Activated naive CD8-positive, alpha-beta T cell treated with anti-CD3 and anti-CD28 coated beads for 36 hours (primary cell): Measurements from ENCODE around the gene MOB2. TPM values are rescaled to one million over a fixed set of nuclear protein-coding genes. Genes with fewer than 3 reads are reported as not detected.
A peak's percentile ranks its signal among the peaks of the same experiment; 100 is the strongest.

ENCODE experiments used
- DNase-seq: peaks from one replicate; pipeline ENCODE4 v3.0.0; 2021
- H3K27ac Mint-ChIP-seq: one replicate; pipeline ENCODE4 v1.8.0; 2022; ENCODE audit warnings: mild to moderate bottlenecking, moderate library complexity, mixed read lengths
- H3K27me3 Mint-ChIP-seq: one replicate; pipeline ENCODE4 v1.8.0; 2022; ENCODE audit warnings: mild to moderate bottlenecking, mixed read lengths
- H3K36me3 Mint-ChIP-seq: one replicate; pipeline ENCODE4 v1.8.0; 2021; ENCODE audit warnings: mild to moderate bottlenecking, mixed read lengths
- H3K4me1 Mint-ChIP-seq: one replicate; pipeline ENCODE4 v1.8.0; 2021; ENCODE audit warnings: mixed read lengths
- H3K4me3 Mint-ChIP-seq: one replicate; pipeline ENCODE4 v1.8.0; 2022; ENCODE audit warnings: mild to moderate bottlenecking, moderate library complexity, mixed read lengths
- H3K9me3 Mint-ChIP-seq: one replicate; pipeline ENCODE4 v1.8.0; 2022; ENCODE audit warnings: mixed read lengths
- total RNA-seq, 2 experiments: library from RNA; stranded (reverse); gene quantifications; one replicate each; pipeline ENCODE4 v1.2.3, GENCODE V29; 2021

Gene MOB2
- 10 to 100 TPM; 15.2 to 16.3 TPM for total RNA-seq

- Mint-ChIP-seq H3K4me3 (no peak within 1 kb of the TSS), H3K27me3 (no peaks in the 10 kb centered on the region), H3K9me3 (no peaks in the 10 kb centered on the region), H3K4me1 (peaks cover 17% of the 10 kb centered on the region), H3K27ac (no peak within 1 kb of the TSS), H3K36me3 (peaks cover 2% of the 10 kb centered on the region)
- no peak for DNase-seq
Observed at GRCh38 chr11:1486054-1486825, at the start of gene MOB2. Gene MOB2, minus strand, starts transcription at chr11:1486779. Its CDS starts 223 bp downstream, at chr11:1486556.

- peaks cover 28% of the 10 kb centered on the region for H3K4me1 Mint-ChIP-seq
- no peaks in the 10 kb centered on the region for H3K27me3 Mint-ChIP-seq
- no peak for DNase-seq
- no peak overlapping the region for H3K4me3 Mint-ChIP-seq
- H3K27ac Mint-ChIP-seq = no peak overlapping the region
- no peaks in the 10 kb centered on the region for H3K36me3 Mint-ChIP-seq
- no peaks in the 10 kb centered on the region for H3K9me3 Mint-ChIP-seq
Observed at GRCh38 chr11:1534682-1535081, 48.1 kb upstream of the MOB2 start.

GRCh38 chr11:1534171-1534570 is 47.6 kb upstream of the MOB2 start:
- no peak for DNase-seq
- H3K27ac Mint-ChIP-seq = no peak overlapping the region
- H3K4me1 Mint-ChIP-seq = peaks cover 28% of the 10 kb centered on the region
- H3K9me3 Mint-ChIP-seq = no peaks in the 10 kb centered on the region
- H3K27me3 Mint-ChIP-seq = no peaks in the 10 kb centered on the region
- H3K36me3 Mint-ChIP-seq = no peaks in the 10 kb centered on the region
- no peak overlapping the region for H3K4me3 Mint-ChIP-seq

- no peak overlapping the region for H3K4me3 Mint-ChIP-seq
- no peaks in the 10 kb centered on the region for H3K27me3 Mint-ChIP-seq
- H3K4me1 Mint-ChIP-seq = peaks cover 30% of the 10 kb centered on the region
- DNase-seq = no peak
- H3K27ac Mint-ChIP-seq = no peak overlapping the region
- H3K9me3 Mint-ChIP-seq = no peaks in the 10 kb centered on the region
- no peaks in the 10 kb centered on the region for H3K36me3 Mint-ChIP-seq
Observed at GRCh38 chr11:1533342-1533725, 46.8 kb upstream of the MOB2 start.

- no peak overlapping the region for H3K4me3 Mint-ChIP-seq
- no peaks in the 10 kb centered on the region for H3K36me3 Mint-ChIP-seq
Observed at GRCh38 chr11:1532606-1533341, 46.2 kb upstream of the MOB2 start.

GRCh38 chr11:1532014-1532586 is 45.5 kb upstream of the MOB2 start:
- Mint-ChIP-seq H3K27ac (no peak overlapping the region), H3K4me1 (peaks cover 30% of the 10 kb centered on the region), H3K4me3 (no peak overlapping the region), H3K27me3 (no peaks in the 10 kb centered on the region), H3K36me3 (no peaks in the 10 kb centered on the region), H3K9me3 (no peaks in the 10 kb centered on the region)
- no peak for DNase-seq

More at GRCh38 chr11:1532606-1533341, 46.2 kb upstream of the MOB2 start:
- no peaks in the 10 kb centered on the region for H3K9me3 Mint-ChIP-seq
- no peaks in the 10 kb centered on the region for H3K27me3 Mint-ChIP-seq
- H3K4me1 Mint-ChIP-seq = peaks cover 30% of the 10 kb centered on the region
- H3K27ac Mint-ChIP-seq = no peak overlapping the region
- DNase-seq = no peak

- no peak overlapping the region for H3K27ac Mint-ChIP-seq
- no peaks in the 10 kb centered on the region for H3K9me3 Mint-ChIP-seq
- H3K27me3 Mint-ChIP-seq = no peaks in the 10 kb centered on the region
- no peak overlapping the region for H3K4me3 Mint-ChIP-seq
- H3K4me1 Mint-ChIP-seq = peaks cover 27% of the 10 kb centered on the region
- DNase-seq = no peak
- H3K36me3 Mint-ChIP-seq = no peaks in the 10 kb centered on the region
Observed at GRCh38 chr11:1531449-1532013, 45.0 kb upstream of the MOB2 start.

GRCh38 chr11:1530686-1531448 is 44.3 kb upstream of the MOB2 start:
- Mint-ChIP-seq H3K4me3 (no peak overlapping the region), H3K36me3 (no peaks in the 10 kb centered on the region), H3K27me3 (no peaks in the 10 kb centered on the region), H3K9me3 (no peaks in the 10 kb centered on the region), H3K4me1 (peaks cover 23% of the 10 kb centered on the region), H3K27ac (no peak overlapping the region)
- no peak for DNase-seq

- Mint-ChIP-seq H3K36me3 (no peaks in the 10 kb centered on the region), H3K27ac (no peak overlapping the region), H3K27me3 (no peaks in the 10 kb centered on the region), H3K9me3 (no peaks in the 10 kb centered on the region), H3K4me1 (peaks cover 17% of the 10 kb centered on the region), H3K4me3 (no peak overlapping the region)
- no peak for DNase-seq
Observed at GRCh38 chr11:1529774-1530173, 43.2 kb upstream of the MOB2 start.

- no peak overlapping the region for H3K27ac Mint-ChIP-seq
- no peaks in the 10 kb centered on the region for H3K36me3 Mint-ChIP-seq
- H3K9me3 Mint-ChIP-seq = no peaks in the 10 kb centered on the region
- H3K4me1 Mint-ChIP-seq = peaks cover 15% of the 10 kb centered on the region
- DNase-seq = no peak
- H3K27me3 Mint-ChIP-seq = no peaks in the 10 kb centered on the region
- H3K4me3 Mint-ChIP-seq = no peak overlapping the region
Observed at GRCh38 chr11:1529286-1529685, 42.7 kb upstream of the MOB2 start.

- no peak for DNase-seq
- Mint-ChIP-seq H3K27ac (no peak overlapping the region), H3K9me3 (no peaks in the 10 kb centered on the region), H3K27me3 (no peaks in the 10 kb centered on the region), H3K4me3 (no peak overlapping the region), H3K36me3 (no peaks in the 10 kb centered on the region), H3K4me1 (peaks cover 19% of the 10 kb centered on the region)
Observed at GRCh38 chr11:1528710-1529109, 42.1 kb upstream of the MOB2 start.

- H3K4me3 Mint-ChIP-seq = no peak overlapping the region
- no peaks in the 10 kb centered on the region for H3K36me3 Mint-ChIP-seq
- H3K27ac Mint-ChIP-seq = no peak overlapping the region
- peaks cover 26% of the 10 kb centered on the region for H3K4me1 Mint-ChIP-seq
- DNase-seq = no peak
- no peaks in the 10 kb centered on the region for H3K9me3 Mint-ChIP-seq
- no peaks in the 10 kb centered on the region for H3K27me3 Mint-ChIP-seq
Observed at GRCh38 chr11:1526785-1527184, 40.2 kb upstream of the MOB2 start.

- DNase-seq = no peak
- Mint-ChIP-seq H3K36me3 (no peaks in the 10 kb centered on the region), H3K27me3 (no peaks in the 10 kb centered on the region), H3K4me3 (no peak overlapping the region), H3K4me1 (peaks cover 23% of the 10 kb centered on the region), H3K9me3 (no peaks in the 10 kb centered on the region), H3K27ac (peak overlapping the region; percentile 16)
Observed at GRCh38 chr11:1523779-1524178, 37.2 kb upstream of the MOB2 start.

GRCh38 chr11:1523077-1523476 is 36.5 kb upstream of the MOB2 start:
- peaks cover 23% of the 10 kb centered on the region for H3K4me1 Mint-ChIP-seq
- no peaks in the 10 kb centered on the region for H3K9me3 Mint-ChIP-seq
- H3K27me3 Mint-ChIP-seq = no peaks in the 10 kb centered on the region
- H3K4me3 Mint-ChIP-seq = no peak overlapping the region
- no peaks in the 10 kb centered on the region for H3K36me3 Mint-ChIP-seq
- DNase-seq = no peak
- no peak overlapping the region for H3K27ac Mint-ChIP-seq

- Mint-ChIP-seq H3K9me3 (no peaks in the 10 kb centered on the region), H3K27me3 (no peaks in the 10 kb centered on the region), H3K27ac (no peak overlapping the region), H3K4me1 (peaks cover 30% of the 10 kb centered on the region), H3K36me3 (no peaks in the 10 kb centered on the region), H3K4me3 (no peak overlapping the region)
- no peak for DNase-seq
Observed at GRCh38 chr11:1522081-1522424, 35.5 kb upstream of the MOB2 start.
